ENCODE measurements around the gene SMIM35.
"Not testable (repeated sequence)": the region's sequence is repeated elsewhere in the genome, so short reads cannot be mapped to it uniquely, and the experiment has no call there.

The SMIM35 gene

GRCh38 chr11:117979481-117980211 is 107.1 kb downstream of the SMIM35 start:
- CTCF ChIA-PET, result interaction anchor here (1.4 kb wide), 1 partner anchor 73 kb away, joined by 3 read pairs; no protein-coding TSS in a partner anchor
- TF ChIP-seq, protein P1, sequence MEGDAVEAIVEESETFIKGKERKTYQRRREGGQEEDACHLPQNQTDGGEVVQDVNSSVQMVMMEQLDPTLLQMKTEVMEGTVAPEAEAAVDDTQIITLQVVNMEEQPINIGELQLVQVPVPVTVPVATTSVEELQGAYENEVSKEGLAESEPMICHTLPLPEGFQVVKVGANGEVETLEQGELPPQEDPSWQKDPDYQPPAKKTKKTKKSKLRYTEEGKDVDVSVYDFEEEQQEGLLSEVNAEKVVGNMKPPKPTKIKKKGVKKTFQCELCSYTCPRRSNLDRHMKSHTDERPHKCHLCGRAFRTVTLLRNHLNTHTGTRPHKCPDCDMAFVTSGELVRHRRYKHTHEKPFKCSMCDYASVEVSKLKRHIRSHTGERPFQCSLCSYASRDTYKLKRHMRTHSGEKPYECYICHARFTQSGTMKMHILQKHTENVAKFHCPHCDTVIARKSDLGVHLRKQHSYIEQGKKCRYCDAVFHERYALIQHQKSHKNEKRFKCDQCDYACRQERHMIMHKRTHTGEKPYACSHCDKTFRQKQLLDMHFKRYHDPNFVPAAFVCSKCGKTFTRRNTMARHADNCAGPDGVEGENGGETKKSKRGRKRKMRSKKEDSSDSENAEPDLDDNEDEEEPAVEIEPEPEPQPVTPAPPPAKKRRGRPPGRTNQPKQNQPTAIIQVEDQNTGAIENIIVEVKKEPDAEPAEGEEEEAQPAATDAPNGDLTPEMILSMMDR (IDR thresholded peaks at IDR 0.05; ENCODE audit: insufficient read depth, low read length, missing control alignments), result no peak
- POLR2A ChIA-PET, result no interaction called here
- no peak for DNase-seq (ENCODE audit: low read depth, low spot score)
- H3K4me3 ChIP-seq (ENCODE audit: low read depth, low read length), result no peak overlapping the region

DNA sequence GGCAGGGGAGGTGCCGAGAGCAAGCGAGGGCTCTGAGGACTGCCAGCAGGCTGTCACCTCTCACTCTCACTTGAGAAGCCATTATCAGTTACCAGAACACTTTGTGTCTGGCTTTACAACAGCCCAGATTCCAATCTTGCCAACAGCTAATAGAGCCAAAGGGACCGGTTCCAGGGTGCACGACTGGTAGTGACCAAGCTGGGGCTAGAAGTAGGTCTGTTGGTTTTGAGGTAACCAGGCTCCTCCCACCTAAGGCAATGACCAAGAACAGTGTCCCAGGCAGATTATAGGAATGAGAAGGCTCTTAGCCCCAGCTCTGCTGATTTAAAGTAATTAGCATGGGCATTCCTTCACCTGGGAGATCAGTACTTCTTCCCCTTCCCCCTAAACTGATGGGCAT is 107.8 kb downstream of the SMIM35 start:
- TF ChIP-seq, protein P1 (IDR thresholded peaks at IDR 0.05; ENCODE audit: insufficient read depth, low read length, missing control alignments), result no peak
- no peak overlapping the region for H3K4me3 ChIP-seq (ENCODE audit: low read depth, low read length)
- no peak for DNase-seq (ENCODE audit: low read depth, low spot score)
- POLR2A ChIA-PET, result no interaction called here
- CTCF ChIA-PET, result interaction anchor here (1.4 kb wide), 1 partner anchor 74 kb away, joined by 3 read pairs; no protein-coding TSS in a partner anchor

GRCh38 chr11:117978291-117978910 is 108.4 kb downstream of the SMIM35 start:
- H3K4me3 ChIP-seq (ENCODE audit: low read depth, low read length); POLR2A ChIA-PET; DNase-seq (ENCODE audit: low read depth, low spot score): not testable (repeated sequence)
- CTCF ChIA-PET, result interaction anchor here (1.4 kb wide), 1 partner anchor 75 kb away, joined by 3 read pairs; no protein-coding TSS in a partner anchor

- CTCF ChIA-PET, result interaction anchor here (1.4 kb wide), 1 partner anchor 75 kb away, joined by 3 read pairs; no protein-coding TSS in a partner anchor
- DNase-seq (ENCODE audit: low read depth, low spot score); H3K4me3 ChIP-seq (ENCODE audit: low read depth, low read length); POLR2A ChIA-PET: not testable (repeated sequence)
Observed at GRCh38 chr11:117977612-117978264, 109.0 kb downstream of the SMIM35 start.

DNA sequence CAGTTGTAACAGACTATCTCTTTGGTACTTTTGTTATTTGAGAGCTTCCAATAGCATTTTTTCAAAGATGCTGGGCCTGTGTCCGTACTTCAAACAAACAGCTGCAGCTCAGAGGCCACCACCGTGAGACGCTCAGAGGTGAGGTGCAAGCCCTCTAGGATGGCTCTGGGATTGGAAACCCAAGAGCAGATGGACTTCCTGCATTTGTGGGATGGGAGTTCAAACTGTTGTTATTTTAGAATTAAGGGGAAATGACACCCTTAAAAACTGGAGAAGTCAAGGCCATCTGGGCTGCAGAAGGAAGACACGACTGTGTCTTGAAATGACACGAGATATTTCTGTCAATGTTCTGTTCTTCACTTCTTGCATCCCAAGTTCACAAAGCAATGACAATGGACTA is 109.7 kb downstream of the SMIM35 start:
- DNase-seq (ENCODE audit: low read depth, low spot score), result no peak
- H3K4me3 ChIP-seq (ENCODE audit: low read depth, low read length), result no peak overlapping the region
- ChIA-PET POLR2A (no interaction called here), CTCF (no interaction called here)
- TF ChIP-seq, protein P1 (IDR thresholded peaks at IDR 0.05; ENCODE audit: insufficient read depth, low read length, missing control alignments), result no peak

DNA sequence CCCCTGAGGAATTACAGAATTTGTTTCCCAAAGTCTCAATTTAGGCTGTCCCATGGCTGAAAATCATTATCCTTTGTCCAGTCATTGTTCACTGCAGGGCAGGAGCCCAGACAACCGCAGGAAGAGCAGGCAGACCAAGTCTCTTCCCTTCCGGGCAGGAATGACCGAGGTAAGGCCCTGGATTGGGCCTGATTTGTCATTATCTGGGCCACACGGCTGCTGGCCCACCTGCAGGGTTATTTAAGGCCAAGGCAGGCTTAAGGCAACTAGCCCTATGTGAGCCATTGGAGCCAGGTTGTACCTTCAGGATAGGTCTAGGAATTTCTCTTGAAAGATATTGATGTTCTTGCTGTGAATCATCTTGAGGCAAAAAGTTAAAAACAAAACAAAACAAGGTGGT is 110.3 kb downstream of the SMIM35 start:
- ChIA-PET CTCF (interaction anchor here (1.1 kb wide), 1 partner anchor 133 kb away, joined by 3 read pairs; no protein-coding TSS in a partner anchor), POLR2A (no interaction called here)
- no peak overlapping the region for H3K4me3 ChIP-seq (ENCODE audit: low read depth, low read length)
- no peak for DNase-seq (ENCODE audit: low read depth, low spot score)
- TF ChIP-seq, protein P1 (IDR thresholded peaks at IDR 0.05; ENCODE audit: insufficient read depth, low read length, missing control alignments), result no peak

DNA sequence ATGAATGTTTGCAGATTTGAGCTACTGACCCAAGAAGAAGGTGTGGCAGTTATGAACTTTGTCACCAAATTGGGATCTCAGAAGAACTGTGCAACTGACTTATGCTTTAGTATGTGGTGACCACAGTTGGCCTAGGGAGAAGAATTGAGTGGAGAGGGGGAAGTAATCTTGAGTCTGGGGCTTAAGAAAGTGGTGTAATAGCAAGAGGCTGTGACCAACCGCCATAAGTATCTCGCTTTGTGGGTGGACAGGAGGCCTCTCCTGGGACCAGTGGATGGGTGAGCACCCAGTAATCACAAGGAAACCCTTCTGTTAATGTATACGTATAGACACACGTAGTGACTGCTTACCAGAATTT is 113.3 kb downstream of the SMIM35 start:
- ChIA-PET POLR2A (no interaction called here), CTCF (no interaction called here)
- H3K4me3 ChIP-seq (ENCODE audit: low read depth, low read length), result no peak overlapping the region
- no peak for DNase-seq (ENCODE audit: low read depth, low spot score)
- TF ChIP-seq, protein P1 (IDR thresholded peaks at IDR 0.05; ENCODE audit: insufficient read depth, low read length, missing control alignments), result no peak
